ENCODE measurements around the gene TRANK1. TPM values are rescaled to one million over a fixed set of nuclear protein-coding genes. Genes with fewer than 3 reads are reported as not detected.

The TRANK1 gene
- total and polyA plus RNA-seq, 2 of the 8 experiments (the other 6 are each of a cell fraction or from before 2014, with no cell fraction given): 2.9 to 8.8 TPM

DNA sequence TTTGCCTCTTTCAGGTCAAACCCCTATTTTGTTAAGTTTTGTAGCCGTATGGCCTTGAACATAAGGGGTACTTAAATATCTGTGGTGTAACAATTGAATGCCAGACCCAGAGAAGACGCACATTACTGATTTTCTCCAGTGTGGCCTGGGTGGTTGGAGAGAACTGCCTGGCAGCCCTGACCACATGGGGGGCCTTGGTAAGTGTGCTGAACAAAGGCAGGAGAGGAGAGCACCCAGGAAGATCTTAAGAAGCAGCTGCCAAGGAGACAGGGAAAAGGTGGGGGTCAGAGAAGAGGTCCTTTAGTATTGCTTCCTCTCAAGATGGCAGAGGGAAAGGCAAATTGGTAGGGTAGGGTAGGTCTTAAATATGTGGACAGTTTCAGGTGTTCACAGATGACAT is 35.7 kb downstream of the TRANK1 start:
- ChIA-PET CTCF (ENCODE audit: partially characterized antibody) (interaction anchor here (1.0 to 9.1 kb wide), 7 partner anchors 13 to 304 kb away, joined by 3 to 125 read pairs (median 3); no protein-coding TSS in a partner anchor), POLR2A (ENCODE audit: partially characterized antibody) (no interaction called here)
- TF ChIP-seq JUND (IDR thresholded peaks at IDR 0.05; ENCODE audit: low read length) (no peak), GTF2F1 (IDR thresholded peaks at IDR 0.05; ENCODE audit: borderline replicate concordance, low read depth, low read length) (no peak), TBP (IDR thresholded peaks at IDR 0.05; ENCODE audit: low read depth, low read length) (no peak), CBX5 (IDR thresholded peaks at IDR 0.05; ENCODE audit: low read depth, low read length) (no peak), SAP30 (IDR thresholded peaks at IDR 0.05; ENCODE audit: insufficient read depth, insufficient replicate concordance, low read length) (no peak), BCL11A (IDR thresholded peaks at IDR 0.05; ENCODE audit: low read depth in 2 of 2, low read length in 2 of 2) (no peak), KDM4A (IDR thresholded peaks at IDR 0.05; ENCODE audit: low read depth, low read length, severe bottlenecking) (no peak)

More for the DNA sequence above, 35.7 kb downstream of the TRANK1 start:
- H3K4me1 ChIP-seq (replicated peaks in 1 of 4; ENCODE audit: control insufficient read depth in 3 of 4, insufficient read depth in 4 of 4, low read length in 3 of 4): no peaks in the 10 kb centered on the region
- no peak overlapping the region for H3K56ac ChIP-seq (replicated peaks; ENCODE audit: insufficient read length, low read depth, low read length)
- H3K4ac ChIP-seq (replicated peaks; ENCODE audit: insufficient read length, low read depth, low read length): no peak overlapping the region
- H2BK15ac ChIP-seq (ENCODE audit: low read length): no peak overlapping the region
- H3K23ac ChIP-seq (ENCODE audit: insufficient read length): no peak overlapping the region
- H3K27ac ChIP-seq (ENCODE audit: low read depth, low read length): no peak overlapping the region
- no peak overlapping the region for H3K14ac ChIP-seq (ENCODE audit: insufficient read length)
- H4K20me1 ChIP-seq (replicated peaks in 1 of 2; ENCODE audit: control insufficient read depth in 1 of 2, insufficient read depth in 2 of 2, low read length in 2 of 2): no peaks in the 10 kb centered on the region
- H3K9ac ChIP-seq (replicated peaks in 1 of 4; ENCODE audit: extremely low read depth in 1 of 4, low read depth in 3 of 4, low read length in 3 of 4): no peak overlapping the region
- no peaks in the 10 kb centered on the region for H3K79me1 ChIP-seq (ENCODE audit: low read depth, low read length)
- no peak overlapping the region for H2BK120ac ChIP-seq (replicated peaks; ENCODE audit: low read depth, low read length)
- WGBS, 2 experiments (ENCODE audit: extremely low coverage in 1 of 2, insufficient coverage in 1 of 2, insufficient read length in 1 of 2, insufficient replicate concordance in 2 of 2, low coverage in 1 of 2, low lambda C conversion rate in 2 of 2, missing lambda C conversion rate in 1 of 2): 86% methylated on average over 2 of the region's 2 CpGs; no CpG with 5 or more reads in 1 of the 2 experiments
- no peaks in the 10 kb centered on the region for H3K36me3 ChIP-seq (ENCODE audit: control insufficient read depth in 2 of 4, insufficient read depth in 4 of 4, low read length in 3 of 4)
- no peak overlapping the region for H4K8ac ChIP-seq (ENCODE audit: extremely low read depth, insufficient read depth, low read length)
- DNase-seq (ENCODE audit: low read depth in 1 of 2, low spot score in 2 of 2) (no peak), FAIRE-seq (no peak)
- H3K18ac ChIP-seq (ENCODE audit: extremely low read depth, low read length): no peak overlapping the region
- no peak overlapping the region for H2BK20ac ChIP-seq (ENCODE audit: low read length)
- no peak overlapping the region for H3K4me2 ChIP-seq (ENCODE audit: insufficient read depth in 1 of 2, low read depth in 2 of 2, low read length in 2 of 2)
- H2AK5ac ChIP-seq (ENCODE audit: low read depth, low read length): no peak overlapping the region
- H3K23me2 ChIP-seq (ENCODE audit: low read depth, low read length): no peaks in the 10 kb centered on the region
- H3K4me3 ChIP-seq (ENCODE audit: extremely low read depth in 1 of 4, insufficient read depth in 2 of 4, low read depth in 3 of 4, low read length in 4 of 4): no peak overlapping the region
- H4K5ac ChIP-seq (ENCODE audit: insufficient read length, low read depth, low read length): no peak overlapping the region
- no peak overlapping the region for H2BK12ac ChIP-seq (ENCODE audit: low read depth, low read length)
- H3K27me3 ChIP-seq (replicated peaks in 1 of 4; ENCODE audit: control insufficient read depth in 3 of 4, extremely low read depth in 1 of 4, insufficient read depth in 3 of 4, low read length in 3 of 4): no peaks in the 10 kb centered on the region
- no peak overlapping the region for H2BK5ac ChIP-seq (ENCODE audit: low read depth, low read length)
- no peaks in the 10 kb centered on the region for H3K79me2 ChIP-seq (ENCODE audit: control insufficient read depth in 1 of 2, insufficient read depth in 2 of 2, low read length in 2 of 2)
- H2AFZ ChIP-seq (ENCODE audit: low read length): no peak overlapping the region
- no peak overlapping the region for H4K91ac ChIP-seq (replicated peaks; ENCODE audit: insufficient read length, low read length)
- H3K9me3 ChIP-seq (ENCODE audit: insufficient read depth in 2 of 2, low read depth in 1 of 2, low read length in 1 of 2): no peaks in the 10 kb centered on the region

All from H1 (cell line).